ENCODE measurements around the gene UBAP2. TPM values are rescaled to one million over a fixed set of nuclear protein-coding genes. Genes with fewer than 3 reads are reported as not detected.

Gene UBAP2
- polyA plus RNA-seq, 1 of the 3 experiments (the other 2 are of a cell fraction) = 15.8 TPM

GRCh38 chr9:33878691-33879366 lies 169.9 kb downstream of the UBAP2 start (continued):
- TF ChIP-seq CTCF (IDR thresholded peaks at IDR 0.05) (no peak), YY1 (IDR thresholded peaks at IDR 0.05; ENCODE audit: low read depth) (no peak), SIN3A (IDR thresholded peaks at IDR 0.05; ENCODE audit: borderline replicate concordance, low read depth, low read length) (no peak), TCF12 (IDR thresholded peaks at IDR 0.05) (no peak), FOXJ3 (CRISPR knock-in tag; IDR thresholded peaks at IDR 0.05) (no peak), FOSL2 (IDR thresholded peaks at IDR 0.05; ENCODE audit: borderline replicate concordance, low read depth) (no peak), TEAD4 (IDR thresholded peaks at IDR 0.05; ENCODE audit: borderline replicate concordance, insufficient read depth) (no peak), GATA2 (CRISPR knock-in tag; IDR thresholded peaks at IDR 0.05) (no peak), PBX3 (IDR thresholded peaks at IDR 0.05) (no peak), EZH2phosphoT487 (IDR thresholded peaks at IDR 0.05; ENCODE audit: borderline replicate concordance, low read depth) (no peak), POLR2AphosphoS5 (IDR thresholded peaks at IDR 0.05; ENCODE audit: low read depth, low read length) (no peak)

- no peak overlapping the region for H3K4me2 ChIP-seq
- H3K9ac ChIP-seq = no peak overlapping the region
- no peaks in the 10 kb centered on the region for H3F3A ChIP-seq (replicated peaks; ENCODE audit: insufficient read depth)
- H3K4me3 ChIP-seq (ENCODE audit: low read depth in 2 of 2, low read length in 1 of 2) = no peak overlapping the region
- H3K27me3 ChIP-seq (ENCODE audit: insufficient read depth) = no peaks in the 10 kb centered on the region
- no peak overlapping the region for H3K27ac ChIP-seq (ENCODE audit: low read depth in 2 of 2, low read length in 1 of 2)
- no peak overlapping the region for H2AFZ ChIP-seq (ENCODE audit: low read depth)
- TF ChIP-seq JUND (IDR thresholded peaks at IDR 0.05) (no peak), MXI1 (IDR thresholded peaks at IDR 0.05; ENCODE audit: low read depth, low read length) (no peak), RFX5 (IDR thresholded peaks at IDR 0.05; ENCODE audit: low read length) (no peak)
- ChIA-PET CTCF (interaction anchor here (1.1 kb wide), 1 partner anchor 99 kb away, joined by 3 read pairs; no protein-coding TSS in a partner anchor), POLR2A (no interaction called here)
- H3K79me2 ChIP-seq (ENCODE audit: insufficient read depth) = peaks cover 100% of the 10 kb centered on the region
- H3K4me1 ChIP-seq (ENCODE audit: control insufficient read depth in 1 of 2, insufficient read depth in 2 of 2, low read depth in 1 of 2, low read length in 1 of 2) = peaks cover 4 to 6% of the 10 kb centered on the region in 2 experiments; a peak in 2 of 4 replicates
- H3K9me3 ChIP-seq = no peaks in the 10 kb centered on the region
- no peaks in the 10 kb centered on the region for H3K9me2 ChIP-seq
- H3K36me3 ChIP-seq (replicated peaks in 1 of 2; ENCODE audit: control insufficient read depth in 1 of 2, insufficient read depth in 2 of 2, low read length in 1 of 2) = no peaks in the 10 kb centered on the region
- 87% methylated on average over 10 of the region's 10 CpGs for WGBS (ENCODE audit: low lambda C conversion rate)
- H4K20me1 ChIP-seq (ENCODE audit: insufficient read depth) = peaks cover 98% of the 10 kb centered on the region
- DNase-seq = no peak
Observed at GRCh38 chr9:33877727-33878489, 170.8 kb downstream of the UBAP2 start.

Small RNA genes within 50 kb of the gene (small RNA-seq; reads per million reads assigned to genes)
- gene RN7SKP114 (0 reads per million in 7 experiments), gene SNORD121A (0 to 33.5 (median 5.7) reads per million in 7 experiments), gene SNORD121B (0 reads per million in 7 experiments)

Other genes with a start within 250 kb of the UBAP2 start
- 16.4 and 19.7 TPM in 2 replicates for gene UBE2R2, start 231.7 kb downstream of the UBAP2 start, polyA plus RNA-seq (2012; rRNA removed)
- gene DCAF12, start 77.8 kb upstream of the UBAP2 start, polyA plus RNA-seq (2012; rRNA removed) = 20.8 and 25.7 TPM in 2 replicates
- 26.3 and 31.7 TPM in 2 replicates for gene UBAP1, start 130.2 kb upstream of the UBAP2 start, polyA plus RNA-seq (2012; rRNA removed)